Measurements from ENCODE around the gene DHRS7. TPM values are rescaled to one million over a fixed set of nuclear protein-coding genes. Genes with fewer than 3 reads are reported as not detected.
A peak's percentile ranks its signal among the peaks of the same experiment; 100 is the strongest.

DHRS7 gene
- polyA plus RNA-seq, 1 of the 3 experiments (the other 2 are of a cell fraction): 88.7 TPM

- H3K9me3 ChIP-seq: no peaks in the 10 kb centered on the region
- peaks cover 13% of the 10 kb centered on the region in 2 experiments; a peak in 3 of 4 replicates for H3K4me1 ChIP-seq (ENCODE audit: control insufficient read depth in 1 of 2, insufficient read depth in 2 of 2, low read depth in 1 of 2, low read length in 1 of 2)
- no peak overlapping the region for H2AFZ ChIP-seq (ENCODE audit: low read depth)
- peak overlapping the region; percentile 87 for H3K4me2 ChIP-seq
- DNase-seq: no peak
- TF ChIP-seq SMC3 (IDR thresholded peaks at IDR 0.05; ENCODE audit: low read depth, low read length) (no peak), NRF1 (IDR thresholded peaks at IDR 0.05; ENCODE audit: low read depth, low read length) (no peak), POLR2AphosphoS5 (IDR thresholded peaks at IDR 0.05; ENCODE audit: low read depth, low read length) (no peak), FOXM1 (IDR thresholded peaks at IDR 0.05; ENCODE audit: low read depth) (no peak)
- H3K9ac ChIP-seq: peak overlapping the region; percentile 82; the same call in 1 of the 2 replicates
- H3K9me2 ChIP-seq: no peaks in the 10 kb centered on the region
- peak overlapping the region; percentile 79 to 94 for H3K4me3 ChIP-seq (ENCODE audit: low read depth in 2 of 2, low read length in 1 of 2)
- H3K27ac ChIP-seq (ENCODE audit: low read depth in 2 of 2, low read length in 1 of 2): peak overlapping the region in 1 of 2 experiments; percentile 96; a peak in 1 of 4 replicates
- POLR2A ChIA-PET: no interaction called here
- H3K36me3 ChIP-seq (replicated peaks in 1 of 2; ENCODE audit: control insufficient read depth in 1 of 2, insufficient read depth in 2 of 2, low read length in 1 of 2): peaks cover 4 to 7% of the 10 kb centered on the region in 2 experiments
- CTCF ChIA-PET: interaction anchor here (0.6 to 3.5 kb wide), 4 partner anchors 12 to 199 kb away, joined by 3 to 14 read pairs (median 8); no protein-coding TSS in a partner anchor
- 64% methylated on average over 6 of the region's 6 CpGs for WGBS (ENCODE audit: low lambda C conversion rate)
- no peaks in the 10 kb centered on the region for H4K20me1 ChIP-seq (ENCODE audit: insufficient read depth)
- H3F3A ChIP-seq (replicated peaks; ENCODE audit: insufficient read depth): peaks cover 7% of the 10 kb centered on the region
- H3K79me2 ChIP-seq (ENCODE audit: insufficient read depth): peaks cover 51% of the 10 kb centered on the region
- no peaks in the 10 kb centered on the region for H3K27me3 ChIP-seq (ENCODE audit: insufficient read depth)
Measured at GRCh38 chr14:60163693-60164092, 1.5 kb downstream of the DHRS7 start.

GRCh38 chr14:60161196-60162107, 3.7 kb downstream of the DHRS7 start:
- H2AFZ ChIP-seq (ENCODE audit: low read depth): no peak overlapping the region
- DNase-seq: no peak
- peaks cover 7% of the 10 kb centered on the region for H3F3A ChIP-seq (replicated peaks; ENCODE audit: insufficient read depth)
- ChIA-PET POLR2A (interaction anchor here (1.5 kb wide), 1 partner anchor 69 kb away, joined by 4 read pairs; no protein-coding TSS in a partner anchor), CTCF (interaction anchor here (1.0 to 2.6 kb wide), 4 partner anchors 9 to 197 kb away, joined by 3 to 12 read pairs (median 3); no protein-coding TSS in a partner anchor)
- H3K27ac ChIP-seq (ENCODE audit: low read depth in 2 of 2, low read length in 1 of 2): no peak overlapping the region
- H3K9me3 ChIP-seq: no peaks in the 10 kb centered on the region
- no peak overlapping the region for H3K4me2 ChIP-seq
- peaks cover 4 to 7% of the 10 kb centered on the region in 2 experiments for H3K36me3 ChIP-seq (replicated peaks in 1 of 2; ENCODE audit: control insufficient read depth in 1 of 2, insufficient read depth in 2 of 2, low read length in 1 of 2)
- H3K4me3 ChIP-seq (ENCODE audit: low read depth in 2 of 2, low read length in 1 of 2): no peak overlapping the region
- H3K79me2 ChIP-seq (ENCODE audit: insufficient read depth): peaks cover 70% of the 10 kb centered on the region
- no peaks in the 10 kb centered on the region for H3K27me3 ChIP-seq (ENCODE audit: insufficient read depth)
- H3K4me1 ChIP-seq (ENCODE audit: control insufficient read depth in 1 of 2, insufficient read depth in 2 of 2, low read depth in 1 of 2, low read length in 1 of 2): peaks cover 13 to 22% of the 10 kb centered on the region in 2 experiments; a peak in 3 of 4 replicates
- H3K9me2 ChIP-seq: no peaks in the 10 kb centered on the region
- H3K9ac ChIP-seq: no peak overlapping the region
- H4K20me1 ChIP-seq (ENCODE audit: insufficient read depth): no peaks in the 10 kb centered on the region
- TF ChIP-seq EZH2phosphoT487 (IDR thresholded peaks at IDR 0.05; ENCODE audit: borderline replicate concordance, low read depth) (no peak), EP300 (IDR thresholded peaks at IDR 0.05; ENCODE audit: borderline replicate concordance in 1 of 2, low read depth in 1 of 2, low read length in 1 of 2) (no peak), CHD2 (IDR thresholded peaks at IDR 0.05; ENCODE audit: low read length, partially characterized antibody) (no peak), SMC3 (IDR thresholded peaks at IDR 0.05; ENCODE audit: low read depth, low read length) (no peak), RFX5 (IDR thresholded peaks at IDR 0.05; ENCODE audit: low read length) (no peak), FOXJ3 (CRISPR knock-in tag; IDR thresholded peaks at IDR 0.05) (no peak), RAD21 (IDR thresholded peaks at IDR 0.05; ENCODE audit: low read length) (no peak)
- WGBS (ENCODE audit: low lambda C conversion rate): 75% methylated on average over 1 of the region's 2 CpGs

Measured in SK-N-SH (cell line).